Suprapubic skin (tissue), 4 donors: Measurements from ENCODE around the gene STXBP5L. TPM values are rescaled to one million over a fixed set of nuclear protein-coding genes. Genes with fewer than 3 reads are reported as not detected.
"Not testable (repeated sequence)": the region's sequence is repeated elsewhere in the genome, so short reads cannot be mapped to it uniquely, and the experiment has no call there.

Experiments
- DNase-seq, 2 donors: peaks; one replicate each; pipeline ENCODE4 v3.0.0-alpha.2; 2019; ENCODE audit warnings: low spot score in 2 of 2
- H3K27ac ChIP-seq: fragments of 200-600 bp; sonication (generic); one replicate; pipeline ENCODE4 v1.5.1; 2019
- H3K27me3 ChIP-seq: fragments of 200-600 bp; sonication (generic); one replicate; pipeline ENCODE4 v1.5.1; 2019
- H3K36me3 ChIP-seq: fragments of 200-600 bp; sonication (generic); one replicate; pipeline ENCODE4 v1.5.1; 2019
- H3K4me1 ChIP-seq: fragments of 200-600 bp; sonication (generic); one replicate; pipeline ENCODE4 v1.5.1; 2019
- H3K4me3 ChIP-seq: fragments of 200-600 bp; sonication (generic); one replicate; pipeline ENCODE4 v1.5.1; 2019; ENCODE audit warnings: mild to moderate bottlenecking
- H3K9me3 ChIP-seq: fragments of 200-600 bp; sonication (generic); one replicate; pipeline ENCODE4 v1.5.1; 2019
- CTCF ChIP-seq, 2 donors: fragments of 200-600 bp in 1 of 2; fragments of 450-650 bp in 1 of 2; sonication (generic) in 1 of 2; IDR thresholded peaks; one replicate each; pipeline ENCODE4 v1.5.1; 2016 to 2019; ENCODE audit warnings: antibody characterized with exemption in 2 of 2, mild to moderate bottlenecking in 1 of 2, moderate library complexity in 1 of 2
- EP300 ChIP-seq: sonication (generic); formaldehyde crosslinking; IDR thresholded peaks from one replicate; pipeline ENCODE4 v1.6.1; 2017; ENCODE audit warnings: antibody characterized with exemption
- POLR2A ChIP-seq, 2 donors: fragments of 450-650 bp; IDR thresholded peaks; one replicate each; pipeline ENCODE4 v1.6.1; 2017; ENCODE audit warnings: antibody characterized with exemption in 2 of 2, mild to moderate bottlenecking in 2 of 2, moderate library complexity in 2 of 2
- POLR2AphosphoS5 ChIP-seq, 3 donors: sonication (generic); formaldehyde crosslinking; IDR thresholded peaks; one replicate each; pipeline ENCODE4 v1.6.1; 2017; ENCODE audit warnings: antibody characterized with exemption in 3 of 3
- WGBS: methylation state at CpG from one replicate; pipeline ENCODE4 v1.1.5; 2018; 5-methylcytosine and 5-hydroxymethylcytosine counted together
- total RNA-seq, 4 donors: library from RNA; depleted of rRNA; stranded (reverse); fragments of >200 nt; gene quantifications; one replicate each; pipeline ENCODE4 v1.1.0, GENCODE V29; 2016

The STXBP5L gene
- total RNA-seq, 4 donors from 2014 or later, result 0.08 to 0.32 (median 0.15) TPM; not detected in 1

DNA sequence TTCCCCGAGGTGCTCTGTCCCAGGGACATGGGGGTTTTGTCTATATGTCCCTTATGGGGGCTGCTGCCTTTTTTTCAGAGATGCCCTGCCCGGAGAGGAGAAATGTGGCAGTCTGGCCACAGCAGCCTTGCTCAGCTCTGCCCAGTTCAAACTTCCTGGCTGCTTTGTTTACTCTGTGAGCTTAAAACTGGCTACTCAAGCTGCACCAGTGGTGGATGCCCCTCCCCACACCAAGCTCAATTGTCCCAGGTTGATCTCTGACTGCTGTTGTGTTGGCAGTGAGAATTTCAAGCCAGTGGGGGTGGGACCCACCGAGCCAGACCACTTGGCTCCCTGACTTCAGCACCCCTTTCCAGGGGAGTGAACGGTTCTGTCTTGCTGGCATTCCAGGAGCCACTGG is 188.9 kb downstream of the STXBP5L start:
- no peaks in the 10 kb centered on the region for H3K27me3 ChIP-seq
- H3K9me3 ChIP-seq, result peaks cover 4% of the 10 kb centered on the region
- DNase-seq, result no peak
- H3K36me3 ChIP-seq, result no peaks in the 10 kb centered on the region
- H3K27ac ChIP-seq, result no peak overlapping the region
- no peak overlapping the region for H3K4me3 ChIP-seq
- WGBS, result 57% methylated on average over 3 of the region's 4 CpGs
- H3K4me1 ChIP-seq, result no peaks in the 10 kb centered on the region
- TF ChIP-seq POLR2A (IDR thresholded peaks at IDR 0.05), result no peak
- TF ChIP-seq CTCF (IDR thresholded peaks at IDR 0.05), result no peak
- TF ChIP-seq POLR2AphosphoS5 (IDR thresholded peaks at IDR 0.05), result no peak
- no peak for TF ChIP-seq EP300

- H3K4me1 ChIP-seq, H3K27me3 ChIP-seq, H3K4me3 ChIP-seq, DNase-seq, H3K27ac ChIP-seq, H3K36me3 ChIP-seq, H3K9me3 ChIP-seq: not testable (repeated sequence)
- 80% methylated on average over 2 of the region's 2 CpGs for WGBS
These were observed 203.1 kb downstream of the STXBP5L start for GRCh38 chr3:121111086-121111485.

DNA sequence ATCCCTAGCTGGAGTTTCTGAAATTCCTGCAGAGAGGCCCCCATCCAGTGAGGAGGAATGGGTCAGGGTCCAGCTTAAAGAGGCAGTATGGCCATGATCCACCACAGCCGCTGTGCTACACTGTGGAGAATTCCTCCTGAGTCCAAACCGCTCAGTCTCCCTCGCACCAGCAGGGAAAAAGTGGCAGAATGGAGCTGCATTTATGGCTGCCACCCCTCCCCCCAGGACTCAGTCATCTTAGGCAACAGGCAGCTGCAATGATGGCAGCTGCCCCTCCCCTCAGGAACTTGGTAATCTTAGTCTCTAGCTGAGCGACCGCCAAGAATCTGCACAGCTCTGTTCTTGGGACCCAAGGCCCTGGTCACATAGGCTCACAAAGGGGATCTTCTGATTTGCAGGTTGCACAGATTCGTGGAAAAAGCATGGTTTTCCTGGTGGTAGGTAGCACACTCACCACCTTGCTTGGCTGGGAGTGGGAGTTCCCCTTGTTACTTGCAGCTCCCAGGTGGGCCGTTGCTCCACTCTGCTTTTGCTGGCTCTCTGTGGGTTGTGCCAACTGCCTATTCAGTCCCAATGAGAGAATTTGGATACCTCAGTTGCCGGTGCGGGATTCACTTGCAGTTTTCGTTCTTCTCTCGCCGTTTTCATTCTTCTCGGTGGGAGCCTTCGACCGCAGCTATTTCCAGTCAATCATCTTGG is 204.1 kb downstream of the STXBP5L start:
- TF ChIP-seq POLR2A (IDR thresholded peaks at IDR 0.05) (no peak), EP300 (no peak), CTCF (IDR thresholded peaks at IDR 0.05) (no peak), POLR2AphosphoS5 (IDR thresholded peaks at IDR 0.05) (no peak)
- Histone ChIP-seq H3K27ac (no peak overlapping the region), H3K36me3 (no peaks in the 10 kb centered on the region), H3K4me3 (no peak overlapping the region), H3K4me1 (no peaks in the 10 kb centered on the region), H3K9me3 (no peaks in the 10 kb centered on the region), H3K27me3 (no peaks in the 10 kb centered on the region)
- WGBS, result 81% methylated on average over 12 of the region's 15 CpGs
- no peak for DNase-seq

- Histone ChIP-seq H3K27ac (no peak overlapping the region), H3K36me3 (no peaks in the 10 kb centered on the region), H3K27me3 (no peaks in the 10 kb centered on the region), H3K9me3 (peaks cover 4% of the 10 kb centered on the region), H3K4me1 (no peaks in the 10 kb centered on the region), H3K4me3 (no peak overlapping the region)
- no peak for DNase-seq
- 27% methylated on average over 1 of the region's 1 CpG for WGBS
- TF ChIP-seq EP300, result no peak
- no peak for TF ChIP-seq POLR2A (IDR thresholded peaks at IDR 0.05)
- TF ChIP-seq POLR2AphosphoS5 (IDR thresholded peaks at IDR 0.05), result no peak
- TF ChIP-seq CTCF (IDR thresholded peaks at IDR 0.05), result no peak
These were observed 218.2 kb downstream of the STXBP5L start for GRCh38 chr3:121126033-121126706.

DNA sequence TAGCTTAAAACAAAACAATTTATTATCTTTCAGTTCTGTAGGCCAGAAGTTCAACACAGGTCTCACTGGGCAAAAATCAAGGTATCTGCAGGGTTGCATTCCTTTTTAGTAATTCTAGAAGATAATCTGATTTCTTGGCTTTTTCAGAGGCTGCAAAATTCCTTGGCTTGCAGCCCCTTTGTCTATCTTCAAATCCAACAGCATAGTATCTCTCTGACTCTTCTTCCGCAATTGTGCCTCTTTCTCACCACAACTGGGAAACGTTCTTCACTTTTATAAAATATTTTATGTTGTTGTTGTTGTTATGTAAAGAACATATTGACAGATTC is 218.7 kb downstream of the STXBP5L start:
- Histone ChIP-seq H3K4me1 (no peaks in the 10 kb centered on the region), H3K4me3 (no peak overlapping the region), H3K27ac (no peak overlapping the region), H3K27me3 (no peaks in the 10 kb centered on the region), H3K36me3 (no peaks in the 10 kb centered on the region), H3K9me3 (peaks cover 4% of the 10 kb centered on the region)
- TF ChIP-seq EP300 (no peak), POLR2A (IDR thresholded peaks at IDR 0.05) (no peak), POLR2AphosphoS5 (IDR thresholded peaks at IDR 0.05) (no peak), CTCF (IDR thresholded peaks at IDR 0.05) (no peak)
- WGBS, result 82% methylated on average over 2 of the region's 2 CpGs
- no peak for DNase-seq
